OCI-M2 (cell line): Measurements from ENCODE around the gene MGAT4B.

Experiments
- DNase-seq: peaks from one replicate; lab custom pipeline; 2025; ENCODE audit not compliant: unreplicated experiment; lab: John Stamatoyannopoulos, UW

The MGAT4B gene

DNA sequence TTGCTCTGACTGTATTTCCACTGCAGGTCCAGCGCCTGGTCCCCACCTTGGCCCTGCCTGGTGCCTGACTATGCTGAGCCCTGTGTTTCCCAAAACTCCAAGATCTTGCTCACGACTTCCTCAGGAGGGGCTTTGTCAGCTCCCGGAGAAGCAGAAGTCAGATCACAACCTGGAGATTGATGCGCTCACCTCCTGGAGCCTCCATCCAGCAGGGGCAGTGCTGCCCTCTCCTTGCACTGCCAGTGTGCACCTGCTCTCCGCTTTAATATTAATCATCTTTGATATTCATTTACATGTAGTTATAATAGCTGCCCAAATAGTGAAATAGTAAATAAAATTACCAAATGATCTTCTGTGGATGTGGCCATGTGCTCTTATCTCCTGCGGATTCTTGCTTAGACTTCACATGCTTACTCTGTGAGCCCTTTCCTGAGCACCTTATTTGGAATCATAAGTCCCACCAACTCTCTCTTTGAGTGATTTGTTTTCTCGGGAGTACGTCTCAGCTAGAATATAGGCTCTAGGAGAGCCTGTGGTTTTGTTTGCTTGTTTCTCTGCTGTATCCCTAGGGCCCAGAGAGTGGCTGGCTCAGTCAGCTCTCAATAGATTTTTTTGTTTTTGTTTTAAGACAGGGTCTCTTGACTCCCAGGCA is 56.7 kb downstream of the MGAT4B start:
- no peak for DNase-seq

DNA sequence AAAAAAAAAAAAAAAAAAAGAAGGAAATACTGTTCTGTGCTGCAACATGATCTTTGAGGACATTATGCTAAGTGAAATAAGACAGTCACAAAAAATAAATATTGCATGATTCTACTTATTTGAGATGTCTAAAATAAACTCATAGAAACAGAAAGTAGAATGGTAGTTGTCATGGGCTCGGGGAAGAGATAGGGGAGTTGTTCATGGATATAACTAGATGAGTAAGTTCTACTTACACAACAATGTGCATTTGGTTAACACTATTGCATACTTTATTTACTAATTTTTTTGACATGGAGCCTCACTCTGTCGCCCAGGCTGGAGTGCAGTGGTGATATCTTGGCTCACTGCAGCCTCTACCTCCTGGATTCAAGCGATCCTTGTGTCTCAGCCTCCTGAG is 58.9 kb downstream of the MGAT4B start:
- no peak for DNase-seq
